Stimulated activated CD8-positive, alpha-beta memory T cell treated with anti-CD3 and anti-CD28 coated beads, Interleukin-2, amount 100 ng/mL, for 48 hours (primary cell): Measurements from ENCODE around the gene ZBTB38.

Experiments used
- DNase-seq, 2 donors: peaks; one replicate each; pipeline ENCODE4 v3.0.0-alpha.2; 2020; ENCODE audit warnings: low read depth in 2 of 2

The ZBTB38 gene

DNA sequence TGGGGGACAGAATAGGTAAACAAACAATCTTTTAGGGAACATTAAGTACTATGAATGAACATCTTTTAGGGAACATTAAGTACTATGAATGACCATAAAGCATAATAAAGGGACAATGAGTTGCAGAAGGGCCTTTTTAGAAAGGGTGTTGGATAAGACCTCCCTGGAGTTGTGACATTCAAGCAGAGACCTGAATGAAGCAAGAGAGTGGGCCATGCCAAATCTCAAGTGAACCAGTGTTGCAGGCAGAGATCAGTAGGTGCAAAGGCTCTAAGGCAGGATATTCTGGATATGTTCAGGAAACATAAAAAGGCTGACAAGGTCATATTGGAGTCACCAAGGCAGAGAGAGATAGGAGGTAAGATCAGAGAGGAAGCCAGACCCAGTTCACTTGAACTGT is 29.4 kb upstream of the ZBTB38 start:
- no peak for DNase-seq

GRCh38 chr3:141341536-141341935 is 26.8 kb upstream of the ZBTB38 start:
- DNase-seq = no peak

GRCh38 chr3:141342386-141342785 is 25.9 kb upstream of the ZBTB38 start:
- no peak for DNase-seq

- DNase-seq = no peak
Observed at GRCh38 chr3:141343077-141343476, 25.2 kb upstream of the ZBTB38 start.

DNA sequence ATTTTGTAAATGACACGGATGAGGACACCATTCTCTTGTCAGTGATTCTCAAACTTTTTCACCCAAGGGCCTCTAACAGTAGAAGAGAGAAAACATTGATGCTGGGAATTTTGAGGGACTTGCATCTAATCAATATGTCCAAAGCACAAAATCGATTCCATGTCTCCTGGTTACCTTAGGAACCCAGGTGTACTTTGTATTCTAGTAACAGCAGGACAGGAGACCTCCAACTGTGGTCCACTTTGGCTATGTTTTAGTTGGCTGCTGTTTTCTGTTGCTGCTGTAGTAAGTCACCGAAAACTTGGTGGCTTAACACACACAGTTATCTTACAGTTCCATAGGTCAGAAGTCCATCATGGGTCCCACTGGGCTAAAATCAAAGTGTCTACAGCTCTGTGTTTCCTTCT is 24.4 kb upstream of the ZBTB38 start:
- no peak for DNase-seq

DNA sequence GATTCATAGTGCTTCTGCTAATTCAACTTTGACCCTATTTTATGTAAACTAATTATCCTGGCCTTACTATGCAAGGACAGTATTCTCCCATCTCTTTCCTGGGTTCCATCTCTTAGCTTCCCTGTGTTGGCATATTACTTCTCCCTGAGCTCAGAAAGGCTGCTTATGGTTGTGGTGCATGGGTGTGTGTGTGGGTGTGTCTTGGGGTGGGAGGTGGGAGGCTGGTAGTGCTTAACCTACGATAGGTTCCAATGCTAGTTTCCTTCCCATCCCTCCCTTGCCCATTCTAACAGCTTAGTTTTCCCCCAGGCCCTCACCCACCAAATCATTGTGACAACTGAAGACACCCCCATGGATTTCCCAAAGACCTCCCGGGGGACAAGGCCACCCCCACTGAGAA is 22.8 kb upstream of the ZBTB38 start:
- DNase-seq = no peak

DNA sequence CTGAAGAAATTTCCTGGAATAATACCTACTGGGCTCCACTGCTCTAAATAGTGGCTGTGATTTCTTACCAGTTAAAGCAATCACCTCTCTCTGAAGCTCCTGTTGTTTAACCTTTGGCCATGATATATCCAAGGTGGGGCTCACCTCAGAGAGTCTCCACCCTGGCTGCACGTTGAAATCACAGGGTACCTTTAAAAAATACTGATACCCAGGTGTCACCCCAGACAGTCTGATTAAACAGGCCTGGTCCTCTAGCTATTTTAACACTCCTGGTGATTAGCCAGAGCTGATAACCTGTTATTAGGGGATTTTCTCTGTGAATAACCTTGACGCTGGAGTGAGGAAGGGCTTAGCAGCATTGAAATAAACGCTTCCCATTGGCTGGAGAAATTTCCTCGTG is 22.3 kb upstream of the ZBTB38 start:
- DNase-seq = no peak

DNA sequence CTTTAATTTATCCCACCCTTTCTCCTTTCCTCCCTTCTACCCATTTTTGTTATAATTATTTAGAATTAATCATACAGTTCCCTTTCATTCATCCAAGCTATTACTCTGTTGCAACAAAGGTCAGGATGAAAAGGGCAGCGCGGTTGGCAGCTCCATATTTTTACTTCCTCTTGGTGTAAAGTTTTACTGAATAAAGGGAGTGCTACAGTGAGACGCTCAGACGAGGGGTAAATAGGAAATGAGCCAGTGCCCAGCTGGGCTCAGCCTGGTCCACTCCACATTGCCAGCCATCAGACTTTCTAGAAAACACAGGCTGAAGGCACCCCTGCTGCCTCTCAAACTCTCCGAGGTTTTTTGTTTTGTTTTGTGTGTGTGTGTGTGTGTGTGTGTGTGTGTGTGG is 21.9 kb upstream of the ZBTB38 start:
- DNase-seq = no peak

GRCh38 chr3:141346839-141347238 is 21.5 kb upstream of the ZBTB38 start:
- DNase-seq = no peak

DNA sequence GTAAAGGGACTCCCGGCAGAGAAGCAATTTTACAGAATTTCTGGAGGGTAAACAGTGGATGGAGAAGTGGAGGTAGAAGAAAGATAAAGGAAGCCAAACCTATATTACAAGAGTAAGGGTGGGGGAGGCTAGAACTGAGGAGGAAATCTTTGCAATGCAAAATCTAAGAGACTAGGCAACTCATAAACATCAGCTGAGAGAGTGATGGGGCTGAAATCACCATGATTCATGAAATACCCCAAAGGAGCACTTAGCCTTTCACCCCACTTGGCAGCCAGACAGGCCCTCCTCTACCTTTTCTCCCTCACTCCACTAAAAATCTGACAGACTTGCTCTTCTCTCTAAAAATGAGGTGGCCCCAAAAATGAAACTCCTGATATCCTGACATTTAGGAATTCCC is 19.5 kb upstream of the ZBTB38 start:
- DNase-seq = no peak

- no peak for DNase-seq
Observed at GRCh38 chr3:141349711-141350110, 18.6 kb upstream of the ZBTB38 start.

DNA sequence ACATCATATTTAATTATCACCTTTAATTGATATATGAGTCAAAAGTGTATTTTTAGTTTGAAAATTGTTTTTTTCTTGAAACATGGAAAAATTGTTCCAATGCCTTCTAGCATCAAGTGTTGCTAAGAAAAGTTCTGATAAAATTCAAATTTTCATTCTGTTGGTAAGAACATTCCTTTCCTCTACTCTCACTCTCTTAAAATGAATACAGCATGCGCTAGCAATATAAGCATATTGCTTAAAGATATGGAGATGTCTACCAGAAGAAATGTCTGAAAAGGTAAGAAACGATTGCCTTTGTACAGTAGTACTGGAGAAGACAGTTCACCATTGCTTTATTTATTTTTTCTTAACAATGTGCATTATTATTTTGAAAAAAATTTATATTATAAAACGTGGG is 17.6 kb upstream of the ZBTB38 start:
- DNase-seq = no peak

DNA sequence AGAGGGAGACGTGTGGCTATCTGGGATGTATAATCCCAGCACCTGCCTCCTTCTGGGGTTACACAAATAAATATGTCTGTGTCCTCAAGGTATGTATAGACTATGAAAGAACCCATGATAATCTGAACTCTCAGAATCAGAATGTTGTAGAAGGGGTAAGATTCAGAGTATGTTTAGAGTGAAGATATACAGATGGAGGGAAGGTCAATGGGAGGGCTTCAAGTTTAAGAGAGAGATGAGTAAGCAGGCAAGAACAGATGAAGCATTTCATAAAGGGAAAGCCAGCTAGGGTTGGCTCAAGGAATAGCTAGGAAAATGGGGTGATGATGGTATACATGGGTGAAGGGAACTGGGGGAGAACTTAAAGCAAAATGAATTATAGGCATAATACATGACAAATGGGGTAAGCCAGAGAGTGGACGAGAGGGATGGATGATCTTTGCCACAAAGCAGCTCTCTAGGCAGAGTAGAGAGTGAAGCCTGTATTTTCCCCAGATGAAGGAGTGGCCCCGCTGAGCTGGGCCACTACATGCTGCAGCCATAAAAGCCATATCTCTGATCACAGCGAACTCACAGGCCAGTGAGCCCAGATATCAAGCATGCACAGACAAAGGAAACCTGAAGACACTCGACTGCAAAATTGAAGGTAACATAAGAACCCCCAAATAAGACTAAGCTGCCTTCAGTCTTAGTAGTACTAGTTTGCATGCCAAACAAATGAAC is 15.9 kb upstream of the ZBTB38 start:
- no peak for DNase-seq

- no peak for DNase-seq
Observed at GRCh38 chr3:141353652-141354495, 14.4 kb upstream of the ZBTB38 start.

DNA sequence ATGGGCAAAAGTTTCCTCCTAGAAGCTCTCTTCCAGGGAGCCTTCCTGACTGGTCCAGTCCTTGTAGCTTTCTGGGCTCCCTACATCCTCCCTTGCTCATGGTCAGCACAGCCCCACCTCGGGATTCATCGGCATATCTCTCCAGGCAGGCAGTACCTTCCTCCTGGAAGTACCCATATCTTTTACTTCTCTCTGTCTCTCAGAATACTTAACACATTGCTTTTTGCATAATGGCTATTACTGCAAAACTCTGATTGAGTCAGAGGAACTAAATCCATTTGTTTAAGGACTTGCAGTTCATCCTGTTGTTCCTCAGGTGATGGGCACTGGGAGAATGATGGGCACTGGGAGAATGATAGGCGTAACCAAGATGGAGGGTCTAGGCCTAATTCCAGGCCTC is 13.8 kb upstream of the ZBTB38 start:
- no peak for DNase-seq

DNA sequence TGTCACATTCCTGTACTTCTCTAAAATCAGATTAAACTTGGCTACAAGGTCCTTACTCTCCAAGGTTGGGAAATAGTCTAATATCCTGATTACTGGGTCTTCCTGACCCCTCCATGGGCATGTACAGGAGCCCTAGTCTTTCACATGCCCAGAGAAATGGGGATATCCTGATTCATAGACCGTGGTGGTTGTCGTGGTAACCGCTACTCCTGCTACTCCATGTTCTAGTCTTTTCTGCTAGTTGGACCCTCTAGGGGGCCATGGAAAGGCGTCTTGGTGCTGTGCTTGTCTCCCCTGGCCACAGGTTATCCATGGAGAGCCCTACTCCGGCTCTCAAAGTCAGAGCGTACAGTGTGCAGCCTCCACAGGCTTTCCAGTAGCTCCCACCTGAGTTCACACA is 13.1 kb upstream of the ZBTB38 start:
- no peak for DNase-seq

DNA sequence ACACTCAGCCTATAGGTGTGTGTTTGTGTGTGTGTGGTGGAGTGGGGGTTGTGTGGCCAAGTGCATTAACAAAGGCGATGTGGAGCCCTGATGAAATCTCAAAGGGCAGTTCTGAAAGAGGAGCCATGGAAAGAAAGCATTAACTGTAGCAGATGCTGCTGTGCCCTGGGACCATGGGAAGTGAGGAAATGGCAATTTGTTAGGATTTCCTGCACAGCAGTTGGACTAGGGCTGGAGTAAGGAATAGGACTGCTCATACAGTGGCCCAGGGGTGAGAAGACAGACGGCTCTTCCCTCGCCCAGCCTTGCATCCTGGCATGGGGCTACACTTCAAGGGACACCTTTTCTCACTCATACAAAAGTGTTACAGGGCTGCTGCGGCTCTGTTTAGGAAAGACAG is 12.3 kb upstream of the ZBTB38 start:
- no peak for DNase-seq

DNA sequence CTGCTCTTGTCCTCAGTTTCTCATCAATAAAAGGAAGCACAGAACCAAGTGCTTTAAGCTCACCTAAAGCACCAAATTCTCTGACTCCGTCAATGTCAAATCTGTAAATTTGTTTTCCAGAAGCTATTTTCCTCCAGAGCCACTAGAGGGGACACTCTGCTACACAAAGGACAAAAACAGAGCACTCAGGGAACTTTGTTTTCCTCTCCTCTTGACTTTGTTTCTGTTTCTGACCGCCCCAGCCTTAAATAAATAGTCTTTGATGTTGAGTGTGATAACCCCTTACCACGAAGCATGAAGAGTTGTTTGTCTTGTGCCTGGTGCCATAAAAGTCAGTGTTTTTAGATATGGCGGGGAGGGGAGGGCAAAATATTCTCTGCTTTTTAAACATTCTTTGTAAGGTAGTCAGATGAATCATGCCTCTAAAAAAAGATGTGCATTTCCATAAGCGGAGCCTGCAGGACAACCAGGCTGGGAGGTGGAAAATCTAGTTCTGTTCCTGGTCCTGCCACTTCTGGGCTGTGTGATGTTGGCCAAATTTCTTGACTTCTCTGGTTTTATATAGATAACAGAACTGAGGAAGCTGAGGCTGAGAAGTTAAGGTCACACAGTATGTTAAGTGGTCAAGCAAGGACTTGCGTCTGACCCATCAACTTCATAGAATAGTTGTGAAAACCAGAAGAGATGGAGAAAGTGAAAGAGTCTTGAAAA is 7.3 kb upstream of the ZBTB38 start:
- no peak for DNase-seq

- DNase-seq = no peak
Observed at GRCh38 chr3:141362736-141363135, 5.6 kb upstream of the ZBTB38 start.

GRCh38 chr3:141365201-141365600 is 3.1 kb upstream of the ZBTB38 start:
- DNase-seq = no peak

DNA sequence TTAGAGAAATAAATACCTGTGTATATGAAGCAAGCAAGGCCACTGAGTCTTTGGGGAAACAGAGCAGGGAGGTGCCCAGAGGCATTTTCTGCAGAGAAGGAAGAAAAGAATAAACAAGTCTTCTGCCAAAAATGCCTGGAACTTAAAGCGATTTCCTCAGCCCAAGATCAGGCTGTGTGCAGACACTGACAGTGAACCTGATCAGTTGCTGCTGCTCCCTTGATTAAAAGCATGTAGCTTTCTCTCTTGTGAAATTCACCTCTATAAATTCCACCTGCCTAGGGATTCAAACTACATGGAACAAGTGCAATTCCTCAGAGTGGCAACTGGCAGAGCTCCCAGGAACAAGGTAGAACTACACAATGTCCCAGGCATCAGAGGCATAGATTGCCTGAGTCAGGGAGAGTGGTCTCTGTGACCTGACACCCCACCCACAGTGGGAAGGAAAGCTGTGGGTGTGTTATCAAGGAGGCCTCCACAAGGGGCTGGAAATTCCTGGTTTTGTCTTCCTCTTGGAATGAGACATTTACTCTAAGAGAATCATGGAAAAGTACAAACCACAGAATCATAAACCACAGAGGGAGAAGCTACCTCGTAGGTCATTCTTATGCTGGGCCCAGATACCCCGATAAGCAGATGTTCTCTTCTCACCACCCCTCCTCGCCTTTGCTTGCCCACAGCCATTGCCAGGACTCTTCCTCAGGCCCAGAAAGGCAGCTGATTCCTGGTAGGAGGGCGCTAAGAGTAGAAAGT is 1.8 kb upstream of the ZBTB38 start:
- DNase-seq = no peak
